ENCODE measurements around the gene TEKTIP1.

DNA sequence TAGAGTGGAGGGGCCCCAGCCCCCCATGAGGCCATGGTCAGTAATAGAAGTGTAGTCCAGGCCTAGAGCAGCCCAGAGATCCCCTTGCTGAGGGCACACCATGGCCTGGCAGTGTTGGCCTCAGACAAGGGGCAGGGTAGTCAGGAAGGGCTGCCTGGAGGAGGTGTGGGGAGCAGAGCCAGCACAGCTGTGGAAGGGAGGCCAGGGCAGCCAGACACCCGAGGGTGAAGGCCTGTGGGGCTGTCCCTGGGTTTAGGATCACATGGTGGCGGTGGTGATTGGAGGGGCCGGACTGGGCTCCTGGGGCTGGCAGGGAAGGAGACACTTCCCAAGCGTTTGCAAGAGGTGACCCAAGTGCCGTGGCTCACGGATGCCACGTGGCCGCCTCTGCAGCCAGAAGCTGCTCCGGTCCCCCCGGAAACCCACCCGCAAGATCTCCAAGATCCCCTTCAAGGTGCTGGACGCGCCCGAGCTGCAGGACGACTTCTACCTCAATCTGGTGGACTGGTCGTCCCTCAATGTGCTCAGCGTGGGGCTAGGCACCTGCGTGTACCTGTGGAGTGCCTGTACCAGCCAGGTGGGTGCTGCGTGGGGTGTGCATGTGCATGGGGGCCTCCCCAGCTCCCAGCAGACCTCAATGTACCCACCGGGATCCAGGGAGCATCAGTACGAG lies 11.6 kb upstream of the TEKTIP1 start:
- no peak for TF ChIP-seq CTCF (IDR thresholded peaks at IDR 0.05; ENCODE audit: low read length)
- no peak for TF ChIP-seq EZH2 (IDR thresholded peaks at IDR 0.05; ENCODE audit: borderline replicate concordance, low read length)
